ENCODE data around the gene UNC50.

- TF ChIP-seq CTCF (IDR thresholded peaks at IDR 0.05; ENCODE audit: insufficient read depth, low read length, poor library complexity, severe bottlenecking), result no peak
- no peak for TF ChIP-seq EZH2phosphoT487 (conservative IDR thresholded peaks at IDR 0.05; ENCODE audit: low read length)
Measured at GRCh38 chr2:98604547-98604946, 3.8 kb upstream of the UNC50 start.

Measured in SU-DHL-6 (cell line).